ENCODE results near the gene PREX1.
"Not testable (repeated sequence)": the region's sequence is repeated elsewhere in the genome, so short reads cannot be mapped to it uniquely, and the experiment has no call there.

Gene PREX1

GRCh38 chr20:48827855-48828733, at the start of gene PREX1:
Gene PREX1, minus strand, starts transcription at chr20:48827999. Its CDS starts 139 bp downstream, at chr20:48827860.
- peak; percentile 44 to 63 for DNase-seq (ENCODE audit: low read depth in 2 of 2)

GRCh38 chr20:48877304-48877703, 49.5 kb upstream of the PREX1 start:
- no peak for DNase-seq (ENCODE audit: low read depth in 2 of 2)

- no peak for DNase-seq (ENCODE audit: low read depth in 2 of 2)
Measured at GRCh38 chr20:48875914-48876240, 48.1 kb upstream of the PREX1 start.

GRCh38 chr20:48875233-48875913, 47.6 kb upstream of the PREX1 start:
- no peak for DNase-seq (ENCODE audit: low read depth in 2 of 2)

- not testable (repeated sequence) for DNase-seq (ENCODE audit: low read depth in 2 of 2)
Measured at GRCh38 chr20:48869442-48869841, 41.6 kb upstream of the PREX1 start.

- DNase-seq (ENCODE audit: low read depth in 2 of 2), result no peak
Measured at GRCh38 chr20:48866936-48867335, 39.1 kb upstream of the PREX1 start.

GRCh38 chr20:48864738-48865318, 37.0 kb upstream of the PREX1 start:
- DNase-seq (ENCODE audit: low read depth in 2 of 2), result no peak

- no peak for DNase-seq (ENCODE audit: low read depth in 2 of 2)
Measured at GRCh38 chr20:48864254-48864653, 36.5 kb upstream of the PREX1 start.

GRCh38 chr20:48862279-48862678, 34.5 kb upstream of the PREX1 start:
- no peak for DNase-seq (ENCODE audit: low read depth in 2 of 2)

GRCh38 chr20:48861444-48861843, 33.6 kb upstream of the PREX1 start:
- DNase-seq (ENCODE audit: low read depth in 2 of 2), result no peak

- no peak for DNase-seq (ENCODE audit: low read depth in 2 of 2)
Measured at GRCh38 chr20:48858075-48858790, 30.4 kb upstream of the PREX1 start.

- DNase-seq (ENCODE audit: low read depth in 2 of 2), result no peak
Measured at GRCh38 chr20:48856130-48856529, 28.3 kb upstream of the PREX1 start.

- DNase-seq (ENCODE audit: low read depth in 2 of 2), result no peak
Measured at GRCh38 chr20:48855046-48855445, 27.2 kb upstream of the PREX1 start.

GRCh38 chr20:48852609-48853008, 24.8 kb upstream of the PREX1 start:
- no peak for DNase-seq (ENCODE audit: low read depth in 2 of 2)

GRCh38 chr20:48851579-48851978, 23.8 kb upstream of the PREX1 start:
- DNase-seq (ENCODE audit: low read depth in 2 of 2), result no peak

GRCh38 chr20:48850977-48851299, 23.1 kb upstream of the PREX1 start:
- no peak for DNase-seq (ENCODE audit: low read depth in 2 of 2)

GRCh38 chr20:48850257-48850976, 22.6 kb upstream of the PREX1 start:
- DNase-seq (ENCODE audit: low read depth in 2 of 2), result no peak

- no peak for DNase-seq (ENCODE audit: low read depth in 2 of 2)
Measured at GRCh38 chr20:48849779-48850178, 22.0 kb upstream of the PREX1 start.

GRCh38 chr20:48849299-48849698, 21.5 kb upstream of the PREX1 start:
- DNase-seq (ENCODE audit: low read depth in 2 of 2), result no peak

- no peak for DNase-seq (ENCODE audit: low read depth in 2 of 2)
Measured at GRCh38 chr20:48847498-48848205, 19.9 kb upstream of the PREX1 start.
